T-cell (primary cell): ENCODE data around the gene ITGA2. TPM values are rescaled to one million over a fixed set of nuclear protein-coding genes. Genes with fewer than 3 reads are reported as not detected.

Experiments used
- ATAC-seq, 4 experiments: fragments of 200-7000 bp in 3 of 4; fragments of 150-1000 bp in 1 of 4; cut with Tn5 transposase; replicated peaks in 1 of 4; 1 replicate in 3 of 4; 2 replicates in 1 of 4; pipeline ENCODE4 v1.10.0; 2021; ENCODE audit warnings: moderate library complexity in 3 of 4, mild to moderate bottlenecking in 2 of 4, moderate number of reproducible peaks in 1 of 4
- CTCF ChIA-PET, 2 donors: fragments of 300-600 bp; sonication (Branson Sonifier 250); formaldehyde crosslinking; loops; one replicate each; lab custom pipeline; 2022; ENCODE audit warnings: antibody characterized with exemption in 2 of 2; lab: Charles Lee
- POLR2A ChIA-PET, 2 donors: fragments of 300-600 bp; sonication (Branson Sonifier 250); formaldehyde crosslinking; loops; one replicate each; lab custom pipeline; 2022; ENCODE audit warnings: antibody characterized with exemption in 2 of 2; lab: Charles Lee
- DNase-seq, 35 experiments: peaks; one replicate each; pipeline versions ENCODE4 v3.0.0 to v3.0.0-alpha.2; 2013 to 2023
- H3K27ac ChIP-seq: one replicate; pipeline ENCODE4 v1.5.1; 2013; ENCODE audit warnings: low read length
- H3K27me3 ChIP-seq, 2 experiments: replicated peaks in 1 of 2; 1 replicate in 1 of 2; 2 replicates in 1 of 2; pipeline versions ENCODE4 v1.6.1 to v1.7.0; 2013; ENCODE audit warnings: low read length in 1 of 2, mixed read lengths in 1 of 2; ENCODE audit not compliant: control insufficient read depth in 2 of 2, insufficient read depth in 2 of 2; ENCODE audit errors: extremely low read depth in 1 of 2
- H3K36me3 ChIP-seq, 2 donors: 1 replicate in 1 of 2; 2 replicates in 1 of 2; pipeline versions ENCODE4 v1.6.1 to v1.7.0; 2013; ENCODE audit warnings: low read length in 1 of 2; ENCODE audit not compliant: control insufficient read depth in 2 of 2, insufficient read depth in 1 of 2; ENCODE audit errors: extremely low read depth in 1 of 2
- H3K4me1 ChIP-seq, 2 experiments: 1 replicate in 1 of 2; 2 replicates in 1 of 2; pipeline versions ENCODE4 v1.6.1 to v1.7.0; 2013; ENCODE audit warnings: low read length in 2 of 2, mixed read lengths in 1 of 2; ENCODE audit not compliant: insufficient read depth in 2 of 2, control insufficient read depth in 1 of 2; ENCODE audit errors: extremely low read depth in 1 of 2
- H3K4me3 ChIP-seq, 2 donors: 1 replicate in 1 of 2; 2 replicates in 1 of 2; pipeline versions ENCODE4 v1.5.1 to v1.7.0; 2013; ENCODE audit warnings: mild to moderate bottlenecking in 2 of 2, low read length in 1 of 2, moderate library complexity in 1 of 2; ENCODE audit not compliant: control insufficient read depth in 1 of 2; ENCODE audit errors: extremely low read depth in 1 of 2
- H3K9me3 ChIP-seq: 2 replicates; pipeline ENCODE4 v1.7.0; 2013
- H3K27ac Mint-ChIP-seq, 2 donors: one replicate each; pipeline ENCODE4 v1.8.0; 2020 to 2021; ENCODE audit warnings: mild to moderate bottlenecking in 2 of 2, mixed read lengths in 2 of 2
- H3K27me3 Mint-ChIP-seq, 2 donors: one replicate each; pipeline ENCODE4 v1.8.0; 2021 to 2022; ENCODE audit warnings: mixed read lengths in 2 of 2
- H3K36me3 Mint-ChIP-seq: one replicate; pipeline ENCODE4 v1.8.0; 2021; ENCODE audit warnings: mixed read lengths
- H3K4me1 Mint-ChIP-seq, 3 donors: one replicate each; pipeline ENCODE4 v1.8.0; 2020 to 2022; ENCODE audit warnings: mixed read lengths in 3 of 3, mild to moderate bottlenecking in 1 of 3
- H3K4me3 Mint-ChIP-seq, 3 donors: one replicate each; pipeline ENCODE4 v1.8.0; 2020 to 2022; ENCODE audit warnings: mild to moderate bottlenecking in 3 of 3, mixed read lengths in 3 of 3, moderate library complexity in 3 of 3
- H3K9me3 Mint-ChIP-seq, 3 donors: one replicate each; pipeline ENCODE4 v1.8.0; 2020 to 2022; ENCODE audit warnings: mixed read lengths in 3 of 3
- WGBS: methylation state at CpG from one replicate; pipeline ENCODE4 v1.1.5; 2013; ENCODE audit warnings: missing lambda C conversion rate; ENCODE audit not compliant: insufficient coverage; 5-methylcytosine and 5-hydroxymethylcytosine counted together
- total RNA-seq, 35 experiments: library from RNA in 6 of 35; stranded (reverse) in 6 of 35; fragments of 120-200 nt in 1 of 35; gene quantifications; one replicate each; pipeline versions ENCODE4 v1.2.1 to v1.2.4 and lab custom pipeline; 2013 to 2026

The ITGA2 gene
- total RNA-seq, 5 donors from 2014 or later (not counting 1 experiment from before 2014, with no cell fraction given), result 0.16 to 1.5 (median 0.51) TPM

DNA sequence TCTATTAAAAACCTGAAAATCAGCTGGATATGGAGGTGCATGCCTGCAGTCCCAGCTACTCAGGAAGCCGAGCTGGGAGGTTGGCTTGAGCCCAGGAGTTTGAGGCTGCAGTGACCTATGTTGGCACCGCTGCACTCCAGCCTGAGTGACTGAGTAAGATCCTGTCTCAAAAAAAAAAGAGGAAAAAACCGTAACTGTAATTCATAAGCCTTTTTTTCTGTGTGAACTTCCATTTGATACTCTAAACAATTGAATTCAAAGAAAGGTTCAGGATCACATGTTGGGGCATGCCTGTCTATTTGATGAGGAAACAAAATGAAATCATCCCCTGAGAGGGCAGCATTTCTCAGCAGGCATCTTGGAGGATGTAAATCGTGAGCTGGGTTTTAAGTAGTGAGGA, 38.8 kb downstream of the ITGA2 start:
- Histone ChIP-seq H3K27ac (no peak overlapping the region), H3K9me3 (no peaks in the 10 kb centered on the region), H3K4me3 (no peak overlapping the region), H3K36me3 (no peaks in the 10 kb centered on the region), H3K4me1 (peaks cover 4 to 7% of the 10 kb centered on the region in 2 experiments), H3K27me3 (no peaks in the 10 kb centered on the region)
- H3K4me3 Mint-ChIP-seq, result no peak overlapping the region
- 72% methylated on average over 2 of the region's 4 CpGs for WGBS
- H3K27ac Mint-ChIP-seq, result no peak overlapping the region
- H3K27me3 Mint-ChIP-seq, result no peaks in the 10 kb centered on the region
- CTCF ChIA-PET, result interaction anchor here in 1 of 2 donors (0.8 kb wide), 1 partner anchor 67 kb away, joined by 3 read pairs; no protein-coding TSS in a partner anchor
- peaks cover 10 to 15% (median 15%) of the 10 kb centered on the region in 3 donors for H3K4me1 Mint-ChIP-seq
- no peaks in the 10 kb centered on the region for H3K36me3 Mint-ChIP-seq
- ATAC-seq, result no peak
- no peaks in the 10 kb centered on the region for H3K9me3 Mint-ChIP-seq
- POLR2A ChIA-PET, result interaction anchor here in 1 of 2 donors (0.6 kb wide), 1 partner anchor 12 kb away, joined by 3 read pairs; no protein-coding TSS in a partner anchor
- no peak for DNase-seq

DNA sequence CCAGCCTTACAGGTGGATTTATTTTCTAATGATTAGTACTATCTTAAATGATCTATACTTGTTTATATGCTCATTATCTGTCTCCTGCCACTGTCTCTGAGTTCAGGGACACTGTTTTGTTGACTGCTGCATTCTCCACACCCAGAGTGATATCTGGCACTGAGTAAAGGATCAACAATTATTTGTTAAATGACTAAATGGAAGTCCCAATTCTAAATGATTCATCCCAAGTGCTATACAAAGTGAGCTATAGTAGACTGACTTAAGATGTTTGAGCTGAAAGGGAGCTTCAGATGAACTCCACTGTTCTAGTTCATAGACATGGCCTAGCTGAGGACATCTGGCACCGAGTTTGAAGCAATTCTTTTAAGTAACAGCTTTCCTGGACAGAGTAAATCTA, 40.5 kb downstream of the ITGA2 start:
- Mint-ChIP-seq H3K27ac (no peak overlapping the region), H3K4me3 (no peak overlapping the region)
- CTCF ChIA-PET, result no interaction called here

DNA sequence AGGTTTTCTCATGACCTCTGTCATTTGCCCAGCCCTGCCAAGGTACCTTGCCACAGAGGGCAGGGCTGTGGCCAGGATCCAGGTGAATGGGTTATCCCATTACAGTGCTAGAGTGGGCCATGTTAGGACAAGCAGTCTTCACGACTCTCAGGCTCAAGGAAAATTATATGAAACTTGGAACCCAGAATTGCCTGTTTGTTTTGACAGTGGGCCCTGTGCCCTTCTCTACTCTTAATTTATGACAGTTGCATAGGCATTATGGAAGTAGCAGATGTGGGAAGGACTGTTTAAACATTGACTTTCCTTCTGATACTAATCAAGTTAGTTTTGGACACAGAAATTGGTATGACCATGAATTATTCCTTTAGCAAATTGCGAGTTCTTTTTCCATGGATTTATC, 41.7 kb downstream of the ITGA2 start:
- Mint-ChIP-seq H3K27me3 (no peaks in the 10 kb centered on the region), H3K27ac (peak overlapping the region in 1 of 2 donors; percentile 34), H3K4me3 (no peak overlapping the region), H3K36me3 (no peaks in the 10 kb centered on the region), H3K4me1 (peaks cover 10 to 17% (median 15%) of the 10 kb centered on the region in 3 donors), H3K9me3 (no peaks in the 10 kb centered on the region)
- POLR2A ChIA-PET, result interaction anchor here in 1 of 2 donors (0.7 kb wide), 1 partner anchor 324 kb away, joined by 3 read pairs; no protein-coding TSS in a partner anchor
- no peak overlapping the region for H3K4me3 ChIP-seq
- no peaks in the 10 kb centered on the region for H3K9me3 ChIP-seq
- no peak for DNase-seq
- CTCF ChIA-PET, result no interaction called here
- WGBS, result 100% methylated on average over 1 of the region's 2 CpGs
- no peak for ATAC-seq
- H3K27me3 ChIP-seq, result no peaks in the 10 kb centered on the region
- H3K36me3 ChIP-seq, result no peaks in the 10 kb centered on the region
- peaks cover 4 to 7% of the 10 kb centered on the region in 2 experiments for H3K4me1 ChIP-seq
- H3K27ac ChIP-seq, result no peak overlapping the region

More for the DNA sequence above, 40.5 kb downstream of the ITGA2 start:
- Mint-ChIP-seq H3K9me3 (no peaks in the 10 kb centered on the region), H3K36me3 (no peaks in the 10 kb centered on the region), H3K27me3 (no peaks in the 10 kb centered on the region), H3K4me1 (peaks cover 10 to 17% (median 15%) of the 10 kb centered on the region in 3 donors)
- no peak overlapping the region for H3K27ac ChIP-seq
- H3K9me3 ChIP-seq, result no peaks in the 10 kb centered on the region
- no peaks in the 10 kb centered on the region for H3K27me3 ChIP-seq
- H3K4me3 ChIP-seq, result no peak overlapping the region
- POLR2A ChIA-PET, result no interaction called here
- WGBS, result no CpG with 5 or more reads among the region's 1 CpG
- no peaks in the 10 kb centered on the region for H3K36me3 ChIP-seq
- H3K4me1 ChIP-seq, result peaks cover 4 to 7% of the 10 kb centered on the region in 2 experiments
- DNase-seq (no peak), ATAC-seq (no peak)

DNA sequence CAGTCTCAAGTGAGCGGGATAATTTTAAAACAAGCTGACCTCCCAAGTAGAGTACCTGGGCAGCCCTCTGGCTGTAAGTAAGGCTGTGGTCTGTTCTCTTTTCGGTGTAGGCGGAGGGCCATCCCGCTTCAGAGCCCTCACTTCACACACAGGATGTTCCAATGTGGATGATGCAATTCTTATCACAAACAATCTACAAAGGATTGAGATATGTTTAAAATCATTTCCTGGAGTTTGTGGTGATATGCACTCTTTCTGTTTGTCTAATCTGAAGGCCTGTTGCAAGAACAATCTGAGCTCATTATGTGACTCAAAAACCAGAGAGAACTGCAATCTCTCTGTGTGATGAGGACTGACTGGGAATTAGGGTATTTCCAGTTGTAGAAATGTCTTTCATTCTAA, 42.5 kb downstream of the ITGA2 start:
- Mint-ChIP-seq H3K36me3 (no peaks in the 10 kb centered on the region), H3K9me3 (no peaks in the 10 kb centered on the region), H3K4me3 (peak overlapping the region in 1 of 3 donors; percentile 25), H3K4me1 (peaks cover 10 to 17% (median 15%) of the 10 kb centered on the region in 3 donors), H3K27ac (peak overlapping the region; percentile 46 to 69), H3K27me3 (no peaks in the 10 kb centered on the region)
- DNase-seq (peak in 19 of 35 experiments; percentile 1 to 36 (median 8)), ATAC-seq (peak; percentile 64 to 94 (median 82))
- POLR2A ChIA-PET, result interaction anchor here (0.7 kb wide), 2 partner anchors 78 to 325 kb away, joined by 3 read pairs; no protein-coding TSS in a partner anchor
- H3K27ac ChIP-seq, result peak overlapping the region; percentile 38
- no peaks in the 10 kb centered on the region for H3K27me3 ChIP-seq
- H3K4me1 ChIP-seq, result peaks cover 4 to 7% of the 10 kb centered on the region in 2 experiments
- WGBS, result no CpG with 5 or more reads among the region's 4 CpGs
- H3K36me3 ChIP-seq, result no peaks in the 10 kb centered on the region
- H3K9me3 ChIP-seq, result no peaks in the 10 kb centered on the region
- CTCF ChIA-PET, result interaction anchor here (0.6 to 1.2 kb wide), 5 partner anchors 8 to 479 kb away, joined by 3 to 8 read pairs (median 4); no protein-coding TSS in a partner anchor
- no peak overlapping the region for H3K4me3 ChIP-seq

DNA sequence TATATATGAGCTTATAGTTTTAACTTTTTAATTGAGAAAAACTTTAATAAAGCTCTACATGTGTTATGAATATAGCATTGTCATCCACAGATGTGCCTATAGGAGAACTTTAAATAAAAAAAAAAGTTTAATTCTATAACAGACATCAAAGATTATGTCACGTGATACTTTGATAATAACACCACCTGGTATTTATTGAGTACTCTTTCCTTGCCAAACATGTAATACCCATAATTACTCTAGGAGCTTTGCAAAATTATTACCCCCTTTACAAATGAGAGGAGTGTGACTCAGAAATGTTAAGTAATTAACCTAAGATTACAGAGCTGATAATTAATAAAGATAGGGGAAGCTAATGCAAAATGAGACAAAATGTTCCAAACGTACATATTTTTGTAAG, 43.0 kb downstream of the ITGA2 start:
- Mint-ChIP-seq H3K4me3 (peak overlapping the region in 1 of 3 donors; percentile 25), H3K4me1 (peaks cover 10 to 17% (median 15%) of the 10 kb centered on the region in 3 donors), H3K36me3 (no peaks in the 10 kb centered on the region), H3K9me3 (no peaks in the 10 kb centered on the region), H3K27ac (no peak overlapping the region), H3K27me3 (no peaks in the 10 kb centered on the region)
- Histone ChIP-seq H3K27me3 (no peaks in the 10 kb centered on the region), H3K27ac (peak overlapping the region; percentile 38), H3K9me3 (no peaks in the 10 kb centered on the region), H3K36me3 (no peaks in the 10 kb centered on the region), H3K4me1 (peaks cover 4 to 7% of the 10 kb centered on the region in 2 experiments), H3K4me3 (no peak overlapping the region)
- ChIA-PET POLR2A (interaction anchor here in 1 of 2 donors (0.7 kb wide), 1 partner anchor 78 kb away, joined by 3 read pairs; no protein-coding TSS in a partner anchor), CTCF (interaction anchor here (1.0 to 1.2 kb wide), 4 partner anchors 8 to 339 kb away, joined by 3 to 8 read pairs (median 4); no protein-coding TSS in a partner anchor)
- ATAC-seq (no peak), DNase-seq (no peak)
- WGBS, result no CpG with 5 or more reads among the region's 2 CpGs

DNA sequence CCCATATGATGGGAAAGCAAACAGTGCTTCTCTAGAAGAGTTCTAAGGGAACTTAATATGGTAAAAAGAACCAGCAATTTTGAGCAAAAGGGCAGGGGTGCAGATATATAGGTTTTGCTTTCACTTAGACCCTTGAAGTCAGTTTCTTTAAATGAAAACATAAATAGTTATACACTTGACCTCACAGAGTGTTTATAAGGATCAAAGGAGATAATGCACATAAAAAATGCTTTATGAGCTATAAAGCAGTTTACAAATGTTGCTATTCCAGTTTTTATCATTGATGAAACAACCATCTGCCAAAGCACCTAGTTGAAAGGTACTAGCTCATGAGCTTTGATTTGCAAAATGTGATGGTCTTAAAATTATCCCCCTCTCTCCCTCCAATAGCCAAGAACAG, 45.7 kb downstream of the ITGA2 start:
- H3K27me3 ChIP-seq, result no peaks in the 10 kb centered on the region
- no peak overlapping the region for H3K4me3 Mint-ChIP-seq
- peaks cover 4 to 9% of the 10 kb centered on the region in 2 experiments for H3K4me1 ChIP-seq
- ChIA-PET CTCF (interaction anchor here (0.6 to 1.0 kb wide), 4 partner anchors 8 to 1277 kb away, joined by 3 to 14 read pairs (median 4); no protein-coding TSS in a partner anchor), POLR2A (interaction anchor here in 1 of 2 donors (0.5 kb wide), 1 partner anchor 388 kb away, joined by 3 read pairs; no protein-coding TSS in a partner anchor)
- H3K9me3 ChIP-seq, result no peaks in the 10 kb centered on the region
- H3K27ac ChIP-seq, result no peak overlapping the region
- no peak for DNase-seq
- no peak overlapping the region for H3K4me3 ChIP-seq
- no peak overlapping the region for H3K27ac Mint-ChIP-seq
- H3K36me3 ChIP-seq, result no peaks in the 10 kb centered on the region
- no peaks in the 10 kb centered on the region for H3K36me3 Mint-ChIP-seq
- H3K4me1 Mint-ChIP-seq, result peaks cover 13 to 21% (median 19%) of the 10 kb centered on the region in 3 donors
- no peaks in the 10 kb centered on the region for H3K27me3 Mint-ChIP-seq
- no peaks in the 10 kb centered on the region for H3K9me3 Mint-ChIP-seq
- ATAC-seq, result no peak
